ENCODE data around the gene OR6B2.

- TF ChIP-seq POLR2A (IDR thresholded peaks at IDR 0.05; ENCODE audit: low read length) (no peak), GATA1 (IDR thresholded peaks at IDR 0.05; ENCODE audit: low read depth, low read length) (no peak)
Observed at GRCh38 chr2:240033330-240033678, 3.1 kb upstream of the OR6B2 start.
